ENCODE measurements around the gene THOC6. TPM values are rescaled to one million over a fixed set of nuclear protein-coding genes. Genes with fewer than 3 reads are reported as not detected.
"Not testable (repeated sequence)": the region's sequence is repeated elsewhere in the genome, so short reads cannot be mapped to it uniquely, and the experiment has no call there.

THOC6 gene
- polyA plus RNA-seq, 1 experiment, result 14.5 TPM

GRCh38 chr16:3051494-3051893, 27.7 kb downstream of the THOC6 start:
- no peak overlapping the region for H3K27ac ChIP-seq (ENCODE audit: low read depth, low read length)
- CTCF ChIA-PET, result interaction anchor here (1.0 to 1.2 kb wide), 2 partner anchors 12 to 24 kb away, joined by 3 read pairs; no protein-coding TSS in a partner anchor
- no peak overlapping the region for H3K4me3 ChIP-seq (ENCODE audit: low read depth, low read length)
- POLR2A ChIA-PET, result no interaction called here
- H3K27me3 ChIP-seq (ENCODE audit: control insufficient read depth, insufficient read depth, low read length), result peaks cover 42% of the 10 kb centered on the region
- TF ChIP-seq CTCF (IDR thresholded peaks at IDR 0.05; ENCODE audit: low read depth, low read length), result no peak
- DNase-seq (ENCODE audit: low read depth, low spot score), result no peak
- H3K9me3 ChIP-seq (ENCODE audit: control insufficient read depth, insufficient read depth, low read length), result no peaks in the 10 kb centered on the region; the same call in 1 of the 2 replicates

- DNase-seq (ENCODE audit: low read depth, low spot score); H3K9me3 ChIP-seq (ENCODE audit: control insufficient read depth, insufficient read depth, low read length); H3K27ac ChIP-seq (ENCODE audit: low read depth, low read length); H3K4me3 ChIP-seq (ENCODE audit: low read depth, low read length); POLR2A ChIA-PET; CTCF ChIA-PET: not testable (repeated sequence)
- peaks cover 30% of the 10 kb centered on the region for H3K27me3 ChIP-seq (ENCODE audit: control insufficient read depth, insufficient read depth, low read length)
These were observed 28.9 kb downstream of the THOC6 start for GRCh38 chr16:3052571-3053329.

GRCh38 chr16:3053330-3053710, 29.5 kb downstream of the THOC6 start:
- CTCF ChIA-PET; H3K9me3 ChIP-seq (ENCODE audit: control insufficient read depth, insufficient read depth, low read length); DNase-seq (ENCODE audit: low read depth, low spot score); H3K4me3 ChIP-seq (ENCODE audit: low read depth, low read length); POLR2A ChIA-PET; H3K27ac ChIP-seq (ENCODE audit: low read depth, low read length): not testable (repeated sequence)
- H3K27me3 ChIP-seq (ENCODE audit: control insufficient read depth, insufficient read depth, low read length), result peaks cover 24% of the 10 kb centered on the region

GRCh38 chr16:3054965-3055733, 31.3 kb downstream of the THOC6 start:
- no peaks in the 10 kb centered on the region for H3K9me3 ChIP-seq (ENCODE audit: control insufficient read depth, insufficient read depth, low read length)
- H3K27ac ChIP-seq (ENCODE audit: low read depth, low read length), result no peak overlapping the region
- no peak for DNase-seq (ENCODE audit: low read depth, low spot score)
- no peak for TF ChIP-seq CTCF (IDR thresholded peaks at IDR 0.05; ENCODE audit: low read depth, low read length)
- no peak overlapping the region for H3K4me3 ChIP-seq (ENCODE audit: low read depth, low read length)
- H3K27me3 ChIP-seq (ENCODE audit: control insufficient read depth, insufficient read depth, low read length), result peaks cover 8% of the 10 kb centered on the region
- POLR2A ChIA-PET, result interaction anchor here (0.6 kb wide), 1 partner anchor 102 kb away, joined by 3 read pairs; no protein-coding TSS in a partner anchor
- CTCF ChIA-PET, result interaction anchor here (1.3 kb wide), 1 partner anchor 23 kb away, joined by 7 read pairs; no protein-coding TSS in a partner anchor

- H3K4me3 ChIP-seq (ENCODE audit: low read depth, low read length); DNase-seq (ENCODE audit: low read depth, low spot score); H3K27ac ChIP-seq (ENCODE audit: low read depth, low read length); H3K9me3 ChIP-seq (ENCODE audit: control insufficient read depth, insufficient read depth, low read length); H3K27me3 ChIP-seq (ENCODE audit: control insufficient read depth, insufficient read depth, low read length): not testable (repeated sequence)
- ChIA-PET CTCF (interaction anchor here (1.3 kb wide), 1 partner anchor 24 kb away, joined by 7 read pairs; no protein-coding TSS in a partner anchor), POLR2A (interaction anchor here (0.6 kb wide), 1 partner anchor 102 kb away, joined by 3 read pairs; no protein-coding TSS in a partner anchor)
These were observed 31.9 kb downstream of the THOC6 start for GRCh38 chr16:3055734-3056115.

GRCh38 chr16:3056336-3057180, 32.7 kb downstream of the THOC6 start:
- H3K9me3 ChIP-seq (ENCODE audit: control insufficient read depth, insufficient read depth, low read length), result no peaks in the 10 kb centered on the region
- no peak overlapping the region for H3K4me3 ChIP-seq (ENCODE audit: low read depth, low read length)
- no peaks in the 10 kb centered on the region for H3K27me3 ChIP-seq (ENCODE audit: control insufficient read depth, insufficient read depth, low read length)
- ChIA-PET CTCF (interaction anchor here (1.3 kb wide), 1 partner anchor 25 kb away, joined by 7 read pairs; no protein-coding TSS in a partner anchor), POLR2A (no interaction called here)
- no peak for TF ChIP-seq CTCF (IDR thresholded peaks at IDR 0.05; ENCODE audit: low read depth, low read length)
- DNase-seq (ENCODE audit: low read depth, low spot score), result no peak
- H3K27ac ChIP-seq (ENCODE audit: low read depth, low read length), result no peak overlapping the region
